GM18507 (cell line): ENCODE data around the gene SHH.
"Not testable (repeated sequence)": the region's sequence is repeated elsewhere in the genome, so short reads cannot be mapped to it uniquely, and the experiment has no call there.

Source experiments
- DNase-seq: peaks from one replicate; pipeline ENCODE4 v3.0.0; 2011; ENCODE audit warnings: low read depth; ENCODE audit not compliant: insufficient read length; ENCODE audit errors: extremely low spot score
- FAIRE-seq: peaks from 2 replicates; lab custom pipeline; 2011; peaks lifted over from hg19 to GRCh38; lab: Jason Lieb, UNC

SHH gene

DNA sequence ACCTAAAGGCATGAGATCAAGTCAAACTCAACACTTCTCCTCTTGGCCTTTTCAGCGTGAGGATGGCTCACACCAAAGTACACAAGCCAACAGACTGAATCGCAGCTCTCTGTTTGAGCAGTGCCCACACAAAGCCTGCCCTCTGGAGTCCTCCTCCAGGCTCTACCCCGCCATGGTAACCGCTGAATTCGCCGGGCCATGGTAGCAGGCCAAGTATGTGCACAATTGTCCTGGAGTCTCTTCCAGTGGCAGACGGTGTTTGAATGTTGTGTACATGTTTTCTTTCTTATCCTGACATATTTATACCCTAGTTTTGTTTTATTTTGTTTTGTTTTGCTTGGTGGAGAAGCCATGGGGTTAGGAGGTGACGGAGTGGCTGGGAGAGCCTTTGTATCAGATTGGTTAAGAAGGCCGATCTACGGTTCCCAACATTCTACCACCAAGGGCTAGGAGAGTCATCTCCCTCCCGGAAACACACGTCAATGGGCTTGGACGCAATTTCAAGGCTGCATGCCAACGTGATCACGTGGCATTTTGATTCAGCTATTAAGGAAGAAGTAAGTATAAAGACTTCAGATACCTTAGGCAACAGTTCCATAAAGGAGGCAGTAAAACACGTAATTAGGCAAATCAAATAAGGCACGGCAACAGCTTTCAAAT is 12.1 kb upstream of the SHH start:
- FAIRE-seq (no peak), DNase-seq (no peak)

DNA sequence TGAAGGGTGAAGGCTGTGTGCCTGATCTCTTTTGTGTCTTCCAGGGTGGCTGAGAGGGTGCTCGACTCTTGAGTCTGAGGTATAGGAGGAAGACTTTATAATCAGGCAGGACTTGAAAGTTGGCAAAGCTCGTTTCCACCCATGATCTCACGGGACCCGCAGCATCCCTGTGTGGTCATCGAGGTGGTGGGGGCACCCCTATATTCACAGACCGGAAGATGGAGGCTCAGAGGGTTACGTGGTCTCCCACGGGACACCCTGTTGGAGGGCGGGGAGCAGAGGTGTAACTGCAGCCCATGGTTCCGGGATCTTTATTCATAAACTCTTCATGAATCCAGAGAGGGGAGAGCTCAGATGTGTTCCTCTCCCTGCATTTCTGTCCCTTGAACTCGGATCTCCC is 9.6 kb upstream of the SHH start:
- FAIRE-seq (no peak), DNase-seq (no peak)

DNA sequence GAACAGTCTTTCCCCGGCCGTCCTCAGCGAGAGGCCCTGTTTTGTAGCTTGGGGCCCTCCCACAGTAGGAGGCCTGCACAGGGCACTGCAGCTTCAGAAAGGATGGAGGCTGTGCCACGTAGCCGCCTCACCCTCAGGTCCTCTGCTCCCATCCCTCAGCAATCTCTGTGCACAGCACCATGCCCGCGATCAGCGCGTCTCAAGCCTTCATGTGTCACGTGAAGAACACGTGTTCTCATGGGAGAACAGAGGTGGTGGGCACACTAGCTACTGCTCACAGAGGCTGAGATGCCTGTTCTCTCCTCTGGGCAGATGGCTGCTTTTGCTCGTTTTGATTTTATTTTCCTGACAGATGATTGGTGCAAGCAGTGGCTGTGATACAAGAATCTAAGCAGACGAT is 8.5 kb upstream of the SHH start:
- no peak for FAIRE-seq
- DNase-seq, result no peak

DNA sequence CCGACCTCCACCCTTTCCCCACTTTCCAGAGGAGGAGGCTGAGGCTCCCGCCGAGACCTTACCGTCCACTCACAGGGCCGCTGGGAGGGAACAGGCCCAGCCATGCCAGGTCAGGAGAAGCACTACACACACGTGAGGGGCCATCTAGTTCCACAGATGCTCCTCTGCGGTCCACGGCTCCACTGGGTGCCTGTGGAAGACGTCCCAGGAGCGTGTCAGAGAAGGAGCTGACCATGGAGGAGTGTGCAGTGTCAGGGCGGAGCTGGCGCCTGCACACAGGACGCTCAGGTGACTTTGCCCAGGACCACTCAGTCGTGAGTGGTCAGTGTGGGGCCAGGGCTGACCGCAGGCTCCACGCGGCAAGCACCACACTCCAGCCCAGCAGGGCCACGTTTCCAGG is 8.0 kb upstream of the SHH start:
- FAIRE-seq (no peak), DNase-seq (no peak)

- FAIRE-seq, result no peak
- no peak for DNase-seq
Observed at GRCh38 chr7:155819186-155819585, 6.9 kb upstream of the SHH start.

DNA sequence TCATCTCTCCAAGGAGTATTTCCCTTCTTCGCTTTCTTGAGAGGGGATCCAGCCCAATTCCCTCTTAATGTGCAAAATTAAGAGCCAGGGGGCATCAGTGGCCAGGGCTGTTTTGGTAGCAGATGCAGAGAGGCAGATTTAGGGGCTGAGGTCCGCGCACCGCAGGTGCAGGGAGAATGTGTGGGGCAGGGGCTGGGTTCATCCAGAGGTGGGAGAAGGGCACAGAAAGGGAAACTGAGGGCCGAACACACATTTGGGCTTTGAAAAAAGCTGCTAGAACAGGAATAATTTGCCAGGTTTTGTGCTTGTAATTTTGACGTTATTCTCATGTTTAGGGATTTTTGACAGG is 6.5 kb upstream of the SHH start:
- FAIRE-seq (no peak), DNase-seq (no peak)

DNA sequence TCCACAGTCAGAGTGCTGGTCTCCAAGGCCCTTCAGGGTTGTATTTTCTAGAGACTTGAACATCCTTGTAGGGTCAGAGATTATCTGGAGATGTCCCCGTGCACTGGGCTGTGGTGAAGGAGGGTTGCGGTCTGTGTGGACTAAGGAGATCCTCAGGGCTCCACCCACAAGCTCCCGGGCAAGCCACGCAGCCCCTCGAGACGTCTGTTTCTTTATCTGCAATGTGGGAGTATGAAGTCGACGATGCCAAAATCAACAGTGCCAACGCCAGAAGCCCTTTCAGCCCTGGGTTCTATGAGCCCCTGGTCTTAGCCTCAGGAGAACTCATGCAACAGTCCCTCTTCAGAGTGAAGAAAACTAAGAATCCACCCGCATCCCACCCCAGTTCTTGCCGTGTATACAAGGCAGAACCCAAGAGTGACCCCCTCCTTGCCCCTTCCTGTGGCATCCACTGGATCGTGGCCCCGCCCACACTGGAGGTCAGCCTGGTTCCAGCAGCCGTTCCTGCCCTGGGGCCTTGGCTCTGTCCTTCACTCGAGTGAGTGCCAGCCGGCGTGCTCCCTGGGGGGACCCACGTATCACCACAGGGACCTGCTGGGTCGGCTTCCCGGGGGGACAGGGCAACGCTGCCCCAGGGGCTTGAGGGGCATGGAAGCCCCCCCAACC is 6.0 kb upstream of the SHH start:
- no peak for DNase-seq
- no peak for FAIRE-seq

GRCh38 chr7:155817515-155817914 is 5.3 kb upstream of the SHH start:
- not testable (repeated sequence) for FAIRE-seq

GRCh38 chr7:155816996-155817395 is 4.7 kb upstream of the SHH start:
- FAIRE-seq, result no peak

More at GRCh38 chr7:155817515-155817914, 5.3 kb upstream of the SHH start:
- DNase-seq, result not testable (repeated sequence)

GRCh38 chr7:155816192-155816508 is 3.9 kb upstream of the SHH start:
- FAIRE-seq, result no peak
- no peak for DNase-seq

More at GRCh38 chr7:155816996-155817395, 4.7 kb upstream of the SHH start:
- DNase-seq, result no peak

GRCh38 chr7:155815332-155816191 is 3.3 kb upstream of the SHH start:
- DNase-seq (peak; percentile 68), FAIRE-seq (peak; percentile 84)

DNA sequence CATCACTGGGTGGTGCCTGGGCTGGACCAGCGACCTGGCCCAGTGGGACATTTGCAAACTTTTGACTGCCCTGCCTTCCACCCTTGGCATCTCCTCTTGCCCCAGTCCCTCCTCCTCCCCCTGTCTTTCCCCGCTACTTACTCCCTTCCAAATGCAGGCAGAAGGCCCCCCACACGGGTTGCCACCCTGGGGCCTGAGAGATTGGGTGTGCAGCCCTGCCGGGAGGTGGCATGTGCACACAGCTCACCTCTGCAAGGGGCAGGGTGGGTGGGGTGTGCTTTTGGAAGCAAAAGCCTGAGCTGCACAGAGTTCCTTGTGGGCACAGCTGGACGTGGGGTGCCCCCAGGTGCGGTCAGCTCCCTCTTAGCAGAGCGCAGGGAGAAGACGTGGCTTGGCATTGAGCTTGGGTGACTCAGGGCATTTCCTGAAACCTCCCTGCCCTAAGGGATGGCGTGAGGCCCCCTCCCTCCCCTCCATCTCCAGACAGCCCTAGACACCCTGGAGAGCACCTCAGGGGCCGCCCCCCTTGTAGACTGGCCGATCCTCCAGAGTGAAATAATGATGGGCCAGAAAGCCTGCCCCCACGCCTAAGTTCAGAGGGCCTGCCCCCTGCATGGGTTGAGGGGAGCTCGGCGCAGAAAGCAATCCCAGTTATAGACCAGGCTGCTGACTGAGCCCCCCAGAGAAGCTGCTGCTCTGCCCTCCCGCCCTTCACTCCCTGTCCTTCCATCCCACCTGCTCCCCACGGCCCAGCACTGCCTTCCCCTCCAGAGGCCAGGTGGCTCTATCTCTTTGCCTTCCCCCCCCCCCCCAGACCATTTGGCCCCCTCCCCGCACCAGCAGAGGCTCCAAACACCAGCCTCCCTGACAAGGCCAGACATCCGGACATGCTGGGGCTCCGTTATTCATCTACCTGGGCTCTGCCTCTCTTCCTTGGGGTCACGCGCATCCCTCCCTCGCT is 2.3 kb upstream of the SHH start:
- no peak for FAIRE-seq
- no peak for DNase-seq

DNA sequence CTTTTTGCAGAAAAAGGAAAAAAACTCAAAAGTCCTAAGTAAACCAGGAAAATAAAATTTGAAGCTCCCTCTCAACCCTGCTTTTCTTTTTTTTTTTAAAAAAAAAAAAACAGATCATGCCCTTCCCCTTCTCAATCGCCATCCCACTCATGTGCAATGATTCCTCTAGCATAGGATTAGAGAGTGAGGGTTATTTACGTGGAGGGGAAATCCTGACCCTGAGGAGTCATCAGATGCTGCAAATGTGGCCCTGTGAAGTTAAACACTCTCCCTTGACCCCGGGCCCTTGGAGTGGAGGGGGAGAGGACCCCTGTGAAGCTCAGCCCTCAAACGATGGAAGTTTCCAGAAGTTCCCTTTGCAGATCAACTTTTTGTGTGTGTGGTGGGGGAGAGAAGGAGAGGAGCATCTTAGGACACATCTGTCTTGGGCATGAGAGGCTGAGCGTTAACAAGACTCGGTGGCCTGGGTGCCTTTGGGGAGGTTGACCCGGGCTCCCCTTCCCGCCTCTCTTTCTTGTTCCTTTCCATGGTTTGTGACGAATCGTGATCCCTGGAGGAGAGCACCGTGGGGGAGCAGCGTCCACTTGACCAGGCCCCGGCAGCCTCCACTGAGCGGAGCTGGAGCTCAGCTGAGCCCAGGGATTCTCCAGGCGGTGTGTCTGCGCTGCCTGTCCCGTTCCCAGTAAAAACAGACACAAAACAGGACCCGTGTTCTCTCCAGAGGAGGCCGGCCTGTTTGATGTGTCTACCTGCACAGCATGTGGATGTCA is 1.5 kb upstream of the SHH start:
- FAIRE-seq, result no peak

DNA sequence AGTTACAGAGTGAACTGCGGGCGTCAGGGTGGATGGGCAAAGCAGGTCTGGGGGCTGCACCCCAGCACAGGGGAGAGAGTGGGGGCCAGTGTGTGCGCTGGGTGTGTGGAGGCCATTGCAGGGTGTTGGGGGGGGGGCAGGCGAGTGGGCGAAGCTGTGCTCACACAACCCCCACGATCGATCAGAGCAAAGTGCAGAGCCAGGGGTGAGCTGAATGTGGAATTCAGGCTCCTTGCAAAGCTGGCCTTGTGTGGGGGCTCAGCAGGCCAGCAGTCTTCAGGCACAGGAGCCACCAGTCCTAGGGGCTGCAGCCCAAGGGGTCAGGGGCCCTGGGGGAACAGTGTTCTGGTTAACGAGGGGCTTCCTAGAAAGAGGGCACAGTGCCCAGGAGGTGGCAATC is 862 bp upstream of the SHH start:
- DNase-seq, result no peak
- no peak for FAIRE-seq

More for the DNA sequence above, 1.5 kb upstream of the SHH start:
- no peak for DNase-seq

DNA sequence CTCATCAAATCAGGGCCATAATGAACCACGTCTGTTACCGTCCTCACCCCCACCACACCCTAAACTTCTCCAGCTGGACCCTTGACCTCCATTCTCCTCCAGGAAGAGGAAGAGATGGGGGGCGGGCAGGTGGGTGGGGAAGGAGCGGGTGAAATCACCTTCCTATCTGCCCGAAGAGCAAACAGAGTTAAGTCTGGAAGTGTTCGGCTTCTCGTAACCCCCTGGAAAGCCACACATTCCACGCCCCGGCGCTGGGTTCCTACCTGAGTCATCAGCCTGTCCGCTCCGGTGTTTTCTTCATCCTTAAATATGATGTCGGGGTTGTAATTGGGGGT is 736 bp downstream of the SHH start:
- FAIRE-seq, result no peak
- no peak for DNase-seq

- DNase-seq, result no peak
Observed at GRCh38 chr7:155810770-155811559, 1.3 kb downstream of the SHH start.

DNA sequence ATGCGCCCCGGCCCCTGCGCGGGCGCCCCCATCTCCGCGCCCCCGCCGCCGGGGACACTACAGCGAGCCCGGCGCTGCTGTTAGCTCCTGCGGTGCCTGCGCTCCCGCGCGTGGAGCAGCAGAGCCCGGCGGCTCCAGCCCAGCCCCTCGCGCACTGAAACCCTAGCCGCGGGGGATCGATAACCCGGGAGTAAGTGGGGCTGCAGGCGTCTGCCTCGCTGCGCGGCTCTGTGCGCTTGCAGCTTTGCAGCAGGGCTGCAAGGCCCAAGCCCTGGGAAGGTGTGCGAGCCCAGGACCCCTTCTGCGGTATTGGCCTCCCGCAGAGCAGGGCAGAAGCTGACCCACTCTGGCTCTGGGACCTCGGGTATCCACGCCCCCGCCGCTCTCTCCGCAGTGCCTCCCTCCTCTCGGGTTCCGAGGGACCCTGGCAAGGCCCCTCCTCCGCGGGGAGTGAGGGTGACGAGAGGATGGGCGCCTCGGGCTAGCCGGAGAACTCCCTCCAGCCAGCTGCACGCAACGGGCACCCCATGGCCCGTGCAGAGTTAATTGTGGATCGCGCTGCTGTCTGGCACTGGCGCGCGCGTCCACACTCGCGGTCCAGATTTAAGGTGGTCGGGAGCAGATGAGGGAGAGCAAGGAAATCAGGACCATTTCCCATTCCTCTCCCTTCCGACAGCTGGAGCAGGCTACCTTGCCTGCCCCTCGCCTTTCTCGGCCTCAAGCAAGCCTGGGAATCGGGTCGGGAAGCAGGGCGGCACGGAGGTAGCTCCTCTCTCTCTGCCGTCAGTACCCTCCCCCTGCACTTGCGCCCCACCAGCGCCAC is 2.1 kb downstream of the SHH start:
- FAIRE-seq, result no peak

More at GRCh38 chr7:155810770-155811559, 1.3 kb downstream of the SHH start:
- no peak for FAIRE-seq

More for the DNA sequence above, 2.1 kb downstream of the SHH start:
- no peak for DNase-seq
